Measurements from ENCODE around the gene ZNF747.

Gene ZNF747

DNA sequence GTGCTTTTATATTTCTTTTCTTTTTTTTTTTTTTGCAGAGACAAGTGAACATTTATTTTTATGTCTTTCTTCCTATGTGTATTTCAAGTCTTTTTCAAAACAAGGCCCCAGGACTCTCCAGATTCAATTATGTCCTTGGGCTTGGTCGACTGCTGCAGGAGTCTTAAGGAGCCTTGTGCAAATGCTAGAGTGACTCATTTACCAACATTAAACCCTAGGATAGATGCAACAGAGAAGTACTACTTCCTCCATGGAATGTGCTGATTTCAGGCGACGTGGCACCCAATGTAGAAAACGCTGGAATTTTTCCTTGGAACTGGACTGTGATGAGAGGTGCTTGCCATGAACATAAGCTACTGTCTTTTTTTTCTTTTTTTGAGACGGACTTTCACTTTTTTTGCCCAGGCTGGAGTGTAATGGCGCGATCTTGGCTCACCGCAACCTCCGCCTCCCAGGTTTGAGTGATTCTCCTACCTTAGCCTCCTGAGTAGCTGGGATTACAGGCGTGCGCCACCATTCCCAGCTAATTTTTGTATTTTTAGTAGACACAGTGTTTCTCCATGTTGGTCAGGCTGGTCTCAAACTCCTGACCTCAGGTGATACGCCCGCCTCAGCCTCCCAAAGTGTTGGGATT is 1.9 kb upstream of the ZNF747 start:
- peak overlapping the region in 2 of 7 experiments; percentile 68 to 83 for H3K4me3 ChIP-seq
- H3K27ac ChIP-seq: peak overlapping the region in 8 of 21 experiments; percentile 89 to 99 (median 97)

DNA sequence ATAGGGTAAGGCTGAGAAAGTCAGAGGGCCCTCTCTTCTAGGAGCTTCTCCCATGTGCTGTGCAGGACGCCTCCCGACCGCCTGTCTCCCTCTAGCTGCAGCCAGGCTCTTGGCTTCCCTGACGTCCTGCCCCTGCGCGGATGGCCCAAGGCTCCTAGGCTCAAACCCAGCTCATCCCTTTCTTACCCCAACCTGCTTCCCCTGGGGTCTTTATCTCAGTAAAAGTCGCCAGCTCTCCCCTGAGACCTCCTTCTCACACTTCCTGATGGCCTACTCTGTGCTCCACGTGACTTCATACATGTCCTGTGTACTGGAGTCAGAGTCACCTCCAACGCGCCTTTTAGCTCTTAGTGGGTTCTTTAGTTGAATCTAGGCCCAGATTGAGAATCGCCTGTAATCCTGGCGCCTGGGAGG is 1.1 kb upstream of the ZNF747 start:
- H3K27ac ChIP-seq: peak overlapping the region; percentile 82 to 99 (median 96)
- H3K4me3 ChIP-seq: peak overlapping the region; percentile 52 to 83 (median 70)

DNA sequence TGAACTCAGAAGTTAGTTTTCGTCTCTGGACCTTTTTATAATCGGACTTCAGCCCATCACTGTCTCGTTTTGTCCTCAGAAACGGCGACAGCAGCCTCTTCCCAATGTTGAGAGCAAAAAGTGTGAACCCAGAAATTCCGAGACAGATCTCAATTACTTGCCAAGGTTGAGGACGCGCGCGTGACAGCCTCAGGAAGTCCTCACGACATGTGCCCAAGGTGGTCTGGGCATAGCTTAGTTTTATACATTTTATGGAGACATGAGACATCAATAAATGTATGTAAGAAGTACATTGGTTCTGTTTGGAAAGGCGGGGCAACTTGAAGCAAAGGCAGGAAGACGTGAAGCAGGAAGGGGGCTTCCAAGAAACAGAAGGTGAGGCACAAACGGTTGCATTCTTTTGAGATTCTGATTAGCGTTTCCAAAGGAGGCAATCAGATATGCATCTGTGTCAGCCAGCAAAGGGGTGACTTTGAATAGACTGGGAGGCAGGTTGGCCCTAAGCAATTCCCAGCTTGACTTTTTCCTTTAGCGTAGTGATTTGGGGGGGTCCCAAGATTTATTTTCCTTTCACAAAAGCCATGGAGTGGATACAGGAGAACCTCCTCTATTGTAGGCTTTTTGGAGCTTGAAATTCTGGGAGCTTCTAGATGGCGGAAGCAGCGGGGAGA is 583 bp upstream of the ZNF747 start:
- Histone ChIP-seq H3K4me3 (peak overlapping the region; percentile 52 to 83 (median 70)), H3K27ac (peak overlapping the region; percentile 82 to 99 (median 96))

DNA sequence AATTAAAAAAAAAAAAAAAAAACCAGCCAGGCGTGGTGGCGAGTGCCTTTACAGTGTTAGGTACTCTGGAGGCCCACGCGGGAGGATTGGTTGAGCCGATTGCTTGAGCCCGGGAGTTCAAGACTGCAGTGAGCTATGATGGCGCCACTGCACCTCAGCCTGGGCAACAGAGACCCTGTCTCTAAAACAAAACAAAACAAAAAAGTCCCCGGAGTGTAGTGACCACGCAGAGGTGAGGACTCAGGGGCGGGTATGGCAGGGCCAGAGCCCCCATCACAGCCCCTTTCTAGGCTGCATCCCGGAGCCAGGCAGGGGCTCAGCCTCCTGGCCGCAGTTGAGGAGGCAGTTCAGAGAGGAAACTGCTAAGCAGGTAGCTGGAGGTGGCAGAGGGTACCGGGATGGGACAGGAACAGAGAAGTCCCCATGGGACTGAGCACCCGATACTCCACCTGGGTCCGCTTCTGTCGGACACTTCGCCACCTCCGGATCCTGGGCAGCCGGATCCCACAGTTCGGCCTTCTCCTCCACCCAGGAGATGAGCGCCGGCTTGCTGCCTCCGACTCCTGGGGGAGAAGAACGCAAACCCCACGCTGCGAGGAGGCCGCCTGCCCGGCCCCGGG is 800 bp downstream of the ZNF747 start:
- H3K4me3 ChIP-seq: peak overlapping the region; percentile 52 to 83 (median 70)

DNA sequence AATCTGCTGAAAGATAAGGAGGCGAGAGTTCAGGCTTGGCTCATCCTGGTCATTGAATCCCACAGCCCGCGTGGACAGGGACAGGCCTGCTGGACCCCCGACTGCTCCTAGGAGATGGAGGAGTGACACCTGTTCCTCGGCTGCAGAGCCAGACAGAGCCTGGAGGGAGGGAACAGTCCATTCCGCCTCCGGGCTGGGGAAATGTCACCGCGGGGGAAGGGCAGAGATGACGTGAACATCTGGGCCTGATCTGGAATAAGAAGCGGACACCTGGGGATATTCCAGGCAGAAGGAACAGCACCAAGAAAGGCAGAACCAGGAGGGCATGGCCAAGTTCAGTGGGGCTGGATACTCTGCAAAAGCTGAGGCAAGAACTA is 1.5 kb downstream of the ZNF747 start:
- H3K27ac ChIP-seq: peak overlapping the region in 2 of 21 experiments; percentile 95 to 99
- H3K4me3 ChIP-seq: peak overlapping the region in 1 of 7 experiments; percentile 83

More for the DNA sequence above, 800 bp downstream of the ZNF747 start:
- peak overlapping the region; percentile 82 to 99 (median 96) for H3K27ac ChIP-seq

DNA sequence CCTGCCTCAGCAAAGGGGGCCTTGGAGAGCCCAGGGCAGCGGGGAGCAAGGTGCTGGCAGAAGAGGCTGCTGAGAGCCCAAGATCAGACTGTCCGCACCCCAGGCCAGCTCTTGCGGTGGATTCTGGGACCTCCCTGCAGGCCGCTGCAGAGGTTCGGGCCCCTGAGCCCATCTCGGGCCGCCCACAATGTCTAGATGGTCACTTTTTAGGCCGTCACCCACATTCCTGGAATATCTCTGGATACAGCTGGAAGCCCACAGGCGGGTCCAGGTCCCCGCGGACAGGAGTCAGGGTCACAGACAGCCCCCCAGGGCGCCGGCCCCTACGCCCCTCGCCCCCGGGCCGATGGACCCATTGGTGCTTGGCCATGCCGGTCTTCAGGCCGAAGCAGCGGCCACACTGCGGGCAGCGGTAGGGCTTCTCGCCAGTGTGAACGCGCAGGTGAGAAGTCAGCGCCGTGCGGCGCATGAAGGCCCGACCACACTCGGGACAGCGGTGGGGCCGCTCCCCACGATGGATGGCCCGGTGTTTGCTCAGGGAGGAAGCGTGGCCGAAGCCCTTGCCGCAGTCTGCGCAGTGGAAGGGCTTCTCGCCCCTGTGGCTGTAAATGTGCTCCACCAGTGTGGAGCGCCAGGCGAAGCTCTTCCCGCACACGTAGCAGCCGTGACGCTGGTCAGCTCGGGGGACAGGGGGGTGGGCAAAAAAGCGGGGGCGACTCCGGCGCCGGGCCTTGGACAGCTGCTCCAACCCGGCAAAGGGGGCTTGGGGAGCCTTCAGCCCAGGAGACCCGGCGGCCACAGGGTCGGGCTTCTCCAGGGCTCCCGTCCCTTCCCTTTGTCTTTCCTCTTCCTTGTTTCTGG is 2.1 kb downstream of the ZNF747 start:
- Histone ChIP-seq H3K27ac (no peak overlapping the region), H3K4me3 (no peak overlapping the region)

DNA sequence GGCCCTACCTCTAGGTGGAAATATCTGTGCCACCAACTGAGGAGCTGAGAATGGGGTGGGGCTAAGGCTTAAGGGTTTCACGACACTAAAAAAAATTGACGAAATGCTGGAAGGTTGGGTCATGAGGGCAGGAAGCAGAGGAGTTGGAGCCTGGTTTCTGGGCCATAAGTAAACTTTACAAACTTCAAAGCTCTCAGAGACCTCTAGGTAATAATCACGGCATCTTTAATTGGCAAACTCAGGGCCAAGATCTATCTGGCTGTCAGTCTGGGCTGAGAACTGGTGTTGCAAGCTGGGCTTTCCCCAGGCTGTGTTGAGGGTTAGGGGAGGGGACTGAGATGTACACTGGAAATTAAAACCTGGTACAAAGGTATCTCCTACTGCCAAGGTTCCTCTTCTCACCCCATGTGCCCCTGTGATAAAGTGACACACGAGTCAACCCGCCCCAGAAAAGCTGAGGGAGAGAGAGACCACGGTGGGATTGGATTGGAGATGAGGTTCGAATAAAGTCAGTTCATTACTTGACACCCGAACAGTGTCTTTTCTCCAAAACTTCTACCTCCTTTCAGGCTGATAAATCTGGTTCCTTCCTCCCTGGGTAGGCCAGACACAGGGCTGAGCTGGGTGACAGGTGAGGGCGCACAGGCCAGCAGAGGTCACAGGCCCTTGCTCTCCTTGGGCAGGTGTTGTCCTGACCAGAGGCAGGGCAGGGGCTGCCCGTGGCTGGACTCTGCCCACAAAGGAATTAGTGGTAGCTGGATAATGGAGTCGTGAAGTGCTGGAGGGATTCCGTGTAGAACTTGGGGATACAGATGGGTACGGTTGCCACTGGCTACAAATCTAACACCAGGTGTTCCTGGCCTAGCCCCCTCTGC is 4.3 kb downstream of the ZNF747 start:
- Histone ChIP-seq H3K27ac (peak overlapping the region in 2 of 21 experiments; percentile 38 to 99), H3K4me3 (no peak overlapping the region)

DNA sequence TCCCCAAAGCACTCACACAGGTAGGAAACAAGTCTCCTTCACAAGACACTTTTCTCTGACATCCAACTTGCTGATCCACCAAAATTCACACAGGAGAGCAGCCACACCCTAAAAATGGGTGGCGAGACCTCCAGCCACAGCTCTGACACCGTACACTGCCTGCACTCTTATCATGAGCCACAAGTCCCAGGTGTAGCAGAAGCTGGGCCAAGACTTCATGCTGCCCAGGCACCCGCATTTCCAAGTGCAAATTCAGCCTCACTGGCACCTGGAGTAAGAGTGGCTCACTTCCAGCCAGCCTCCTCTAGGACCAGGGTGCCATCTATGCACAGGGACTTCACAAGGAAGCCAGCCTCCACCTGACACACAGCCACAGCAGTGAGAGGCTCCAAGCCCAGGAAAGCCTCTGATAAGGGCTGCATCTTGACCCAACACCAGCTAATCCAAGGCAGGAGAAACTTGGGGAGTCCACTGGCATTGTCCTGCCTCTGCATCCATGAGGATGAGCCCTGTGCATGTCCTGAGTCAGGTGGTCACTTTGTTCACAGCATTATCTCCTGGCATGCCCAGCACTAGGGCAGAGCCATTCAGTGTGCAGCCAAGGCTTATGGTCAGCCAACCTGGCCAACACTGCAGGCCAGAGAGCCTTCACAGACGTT is 5.7 kb downstream of the ZNF747 start:
- H3K27ac ChIP-seq: peak overlapping the region in 8 of 21 experiments; percentile 48 to 99 (median 98)

DNA sequence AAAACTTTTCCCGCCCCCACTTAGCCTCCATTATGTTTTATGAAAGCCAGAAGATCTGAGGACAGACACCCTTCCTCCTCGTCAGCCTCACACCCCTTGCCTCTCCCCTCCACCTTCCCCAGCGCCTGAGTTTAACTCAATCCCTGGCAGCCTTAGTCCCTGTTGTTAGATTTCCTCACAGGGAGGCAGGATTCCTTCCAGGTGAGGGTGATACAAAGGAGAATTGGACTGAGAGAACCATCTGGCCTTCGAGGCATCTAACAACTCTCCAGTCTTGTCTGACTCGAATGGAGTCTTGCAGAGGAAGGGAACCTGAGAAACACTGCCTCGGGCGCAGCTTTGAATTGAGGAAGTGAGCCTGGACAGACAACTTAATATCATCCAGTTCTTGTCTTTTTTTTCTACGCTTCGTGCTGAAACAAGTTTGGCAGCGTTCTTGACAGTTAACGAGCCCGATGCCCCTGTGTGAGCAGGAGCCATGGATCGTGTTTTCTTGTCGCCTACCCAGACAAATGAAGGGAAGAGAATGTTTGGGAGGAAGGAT is 7.0 kb downstream of the ZNF747 start:
- H3K27ac ChIP-seq: peak overlapping the region in 20 of 21 experiments; percentile 48 to 100 (median 97)

More for the DNA sequence above, 5.7 kb downstream of the ZNF747 start:
- no peak overlapping the region for H3K4me3 ChIP-seq

DNA sequence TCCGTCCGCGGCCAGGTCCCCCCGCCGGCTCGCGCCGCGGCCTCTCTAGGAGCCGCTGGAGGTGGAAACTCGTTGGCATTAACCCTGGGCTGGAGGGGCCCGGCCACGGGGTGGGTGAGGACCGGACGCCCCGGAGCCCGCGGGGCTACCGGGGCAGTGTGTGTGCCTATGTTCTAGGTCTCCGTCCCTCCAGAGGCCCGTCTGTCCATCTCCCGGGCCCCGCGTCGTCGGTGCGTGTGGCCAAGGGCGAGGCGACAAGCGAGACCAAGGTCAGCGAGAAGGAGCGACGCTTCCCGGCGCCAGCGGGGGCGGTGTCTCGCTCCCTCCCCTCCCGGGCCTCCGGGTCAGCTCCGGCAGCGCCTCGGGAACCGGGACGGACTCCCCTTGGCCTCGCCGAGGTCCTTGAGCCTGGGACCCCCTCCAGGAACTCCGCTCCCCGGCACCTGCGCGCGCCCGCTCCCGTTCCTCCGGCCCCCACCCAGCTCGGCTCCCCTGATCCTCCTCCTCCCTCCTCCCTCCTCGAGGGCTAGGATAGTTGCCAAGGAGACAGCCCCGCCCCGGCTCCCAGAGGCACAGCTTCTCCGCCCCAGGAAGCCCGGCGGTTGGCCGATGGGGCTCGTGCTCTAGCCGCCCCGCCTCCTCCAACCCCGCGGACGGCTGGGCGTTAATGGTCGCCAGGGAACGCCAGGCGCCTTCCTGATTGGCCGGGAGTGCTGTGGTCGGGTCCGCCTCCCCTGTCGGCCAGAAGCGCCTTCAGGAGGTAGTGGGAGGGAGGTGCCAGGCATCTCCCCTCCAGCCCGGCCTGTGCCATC is 7.6 kb downstream of the ZNF747 start:
- Histone ChIP-seq H3K4me3 (peak overlapping the region; percentile 67 to 90 (median 83)), H3K27ac (peak overlapping the region; percentile 89 to 100 (median 97))

More for the DNA sequence above, 7.0 kb downstream of the ZNF747 start:
- peak overlapping the region; percentile 67 to 90 (median 83) for H3K4me3 ChIP-seq

DNA sequence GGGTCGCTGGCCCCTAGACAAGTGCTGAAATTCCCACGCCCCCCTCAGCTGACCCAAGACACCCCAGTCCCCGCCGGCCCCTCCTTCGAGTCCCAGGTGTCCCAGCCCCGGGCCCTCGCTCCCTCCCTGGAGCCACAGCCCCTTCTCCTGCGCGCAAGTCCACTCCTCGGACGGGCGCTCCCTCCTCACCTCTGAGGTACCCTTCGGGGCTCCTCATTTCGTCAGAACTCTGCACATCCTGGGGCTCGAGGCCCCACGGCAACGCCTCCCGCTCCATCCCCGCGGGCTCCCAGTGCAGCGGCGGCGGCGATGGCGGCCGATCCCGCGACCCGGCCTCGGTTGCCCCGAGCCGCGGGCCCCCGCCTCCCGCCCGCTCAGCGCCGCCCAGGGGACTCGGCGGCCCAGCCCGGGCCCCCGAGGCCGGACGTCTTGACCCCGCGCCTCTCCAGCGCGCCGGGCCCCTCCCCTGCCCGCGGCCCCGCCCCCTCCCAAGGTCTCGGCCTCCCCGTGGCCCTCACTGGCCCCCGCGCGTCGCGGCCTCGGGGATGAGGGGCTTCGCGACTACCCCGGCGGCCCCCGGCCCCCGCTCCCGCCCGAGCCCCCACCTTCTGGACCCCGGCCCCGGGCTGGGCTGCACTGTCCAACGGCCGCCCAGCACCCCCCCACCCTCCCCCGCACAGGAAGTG is 8.4 kb downstream of the ZNF747 start, which contains the start of gene ZNF768:
ZNF768 (minus strand) TSS at position 430 of the 686 bp plus-strand sequence; CDS start at position 277, 153 bp downstream.
- Histone ChIP-seq H3K4me3 (peak within 1 kb of the TSS; percentile 67 to 90 (median 83)), H3K27ac (peak within 1 kb of the TSS; percentile 89 to 100 (median 97))

DNA sequence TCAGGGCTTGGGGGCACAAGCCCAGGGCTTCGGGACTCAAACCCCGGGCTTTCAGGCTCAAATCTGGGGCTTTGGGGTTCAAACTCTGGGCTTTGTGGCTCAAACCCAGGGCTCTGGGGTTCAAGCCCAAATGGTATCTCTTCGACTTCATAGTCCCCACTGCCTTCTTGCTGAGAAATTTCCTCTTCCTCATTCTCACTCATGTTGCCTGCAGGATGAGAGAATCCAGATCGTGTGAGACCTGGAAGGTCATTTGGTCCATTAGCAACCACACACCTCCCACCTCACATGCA is 8.9 kb downstream of the ZNF747 start:
- peak overlapping the region; percentile 67 to 90 (median 83) for H3K4me3 ChIP-seq
- peak overlapping the region in 18 of 21 experiments; percentile 45 to 100 (median 96) for H3K27ac ChIP-seq

DNA sequence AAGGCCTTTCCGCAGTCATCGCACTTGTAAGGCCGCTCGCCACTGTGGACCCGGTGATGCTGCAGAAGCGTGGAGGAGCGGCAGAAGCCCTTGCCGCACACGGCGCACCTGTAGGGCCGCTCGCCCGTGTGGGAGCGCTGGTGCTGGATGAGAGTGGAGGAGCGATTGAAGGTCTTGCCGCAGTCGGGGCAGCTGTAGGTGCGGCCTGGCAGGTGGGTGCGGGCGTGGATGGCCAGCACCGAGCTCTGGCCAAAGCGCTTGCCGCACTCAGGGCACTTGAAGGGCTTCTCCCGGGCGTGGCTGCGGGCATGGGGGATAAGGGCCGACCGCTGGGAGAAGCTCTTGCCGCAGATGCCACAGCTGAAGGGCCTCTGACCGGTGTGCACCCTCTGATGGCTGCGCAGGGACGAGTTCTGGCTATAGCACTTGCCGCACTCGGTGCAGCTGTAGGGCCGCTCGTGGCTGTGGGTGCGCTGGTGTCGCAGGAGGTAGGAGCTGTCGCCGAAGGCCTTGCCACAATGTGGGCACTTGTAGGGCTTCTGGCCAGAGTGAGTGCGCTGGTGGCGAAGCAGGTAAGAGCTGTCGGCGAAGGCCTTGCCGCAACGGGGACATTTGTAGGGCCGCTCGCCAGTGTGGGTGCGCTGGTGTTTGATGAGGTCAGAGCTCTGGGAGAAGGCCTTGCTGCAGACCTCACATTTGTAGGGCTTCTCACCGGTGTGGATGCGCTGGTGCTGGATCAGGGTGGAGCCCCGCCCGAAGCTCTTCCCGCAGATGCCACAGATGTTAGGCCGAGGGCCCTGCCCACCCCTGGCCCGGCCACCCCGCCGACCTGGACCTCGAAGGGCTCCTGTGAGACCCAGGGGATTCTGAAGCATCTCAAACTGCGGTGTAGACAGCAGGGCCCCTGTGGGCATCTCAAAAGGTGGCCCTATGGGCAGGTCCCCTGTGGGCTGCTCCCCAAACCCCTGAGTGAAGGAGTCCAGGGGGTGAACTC is 9.8 kb downstream of the ZNF747 start:
- Histone ChIP-seq H3K4me3 (no peak overlapping the region), H3K27ac (peak overlapping the region in 1 of 21 experiments; percentile 15)

DNA sequence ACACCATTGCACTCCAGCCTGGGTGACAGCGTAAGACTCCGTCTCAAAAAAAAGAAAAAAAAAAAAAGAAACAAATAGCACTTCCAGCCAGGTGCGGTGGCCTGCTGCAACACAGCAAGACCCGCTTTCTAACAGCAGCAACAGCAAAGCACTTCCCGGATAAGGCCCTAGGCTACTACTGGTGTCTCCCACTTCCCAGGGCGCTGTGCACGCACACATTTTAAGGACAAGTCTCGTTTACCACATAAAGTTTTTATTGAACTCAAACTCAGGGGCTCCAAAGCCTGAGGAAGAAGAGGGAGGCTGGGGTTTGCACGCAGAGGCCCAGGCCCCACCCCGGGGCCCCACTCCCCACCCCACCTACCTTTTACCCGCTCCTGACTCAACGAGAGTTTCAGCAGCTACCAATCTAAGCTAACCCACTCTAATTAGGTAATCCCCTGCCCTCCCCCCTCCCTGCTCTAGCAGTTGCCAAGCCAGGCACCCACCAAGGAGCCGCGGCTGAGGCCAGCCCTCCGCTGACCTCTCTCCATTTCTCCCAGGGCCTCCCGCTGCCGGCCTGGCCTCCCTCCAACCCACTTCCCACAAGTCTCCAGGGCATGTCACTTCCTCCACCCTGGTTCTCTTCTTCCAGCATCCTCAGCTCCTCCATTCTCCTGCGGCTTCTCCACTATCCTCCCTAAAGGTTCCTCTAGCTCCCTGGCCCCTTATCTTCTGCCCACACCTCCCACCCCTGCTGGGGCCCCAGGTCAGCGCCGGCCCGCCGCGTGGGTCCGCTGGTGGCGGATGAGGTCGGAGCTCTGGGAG is 10.7 kb downstream of the ZNF747 start:
- Histone ChIP-seq H3K27ac (peak overlapping the region in 1 of 21 experiments; percentile 15), H3K4me3 (no peak overlapping the region)

All from skin epidermis (tissue), 12 donors.